Tongue (tissue), 2 donors: ENCODE results near the gene LRRN3. TPM values are rescaled to one million over a fixed set of nuclear protein-coding genes. Genes with fewer than 3 reads are reported as not detected.
"Not testable (repeated sequence)": the region's sequence is repeated elsewhere in the genome, so short reads cannot be mapped to it uniquely, and the experiment has no call there.

ENCODE experiments used
- DNase-seq: peaks from one replicate; pipeline ENCODE4 v3.0.0-alpha.2; 2015
- total RNA-seq: library from RNA; depleted of rRNA; stranded (reverse); fragments of >200 nt; gene quantifications from one replicate; pipeline ENCODE4 v1.2.3, GENCODE V29; 2014

The LRRN3 gene
- 2.5 TPM for total RNA-seq

GRCh38 chr7:111090846-111091245 is at the start of gene LRRN3:
LRRN3 (plus strand) TSS chr7:111091127; CDS start chr7:111122773, 31,646 bp downstream.
- DNase-seq = peak; percentile 85

GRCh38 chr7:111041577-111041976 is 49.4 kb upstream of the LRRN3 start:
- no peak for DNase-seq

GRCh38 chr7:111042842-111043241 is 48.1 kb upstream of the LRRN3 start:
- DNase-seq = no peak

- no peak for DNase-seq
Observed at GRCh38 chr7:111043561-111043960, 47.4 kb upstream of the LRRN3 start.

GRCh38 chr7:111045449-111045848 is 45.5 kb upstream of the LRRN3 start:
- peak; percentile 44 for DNase-seq

- DNase-seq = no peak
Observed at GRCh38 chr7:111047595-111047994, 43.3 kb upstream of the LRRN3 start.

- no peak for DNase-seq
Observed at GRCh38 chr7:111049971-111050680, 40.8 kb upstream of the LRRN3 start.

GRCh38 chr7:111050875-111051416 is 40.0 kb upstream of the LRRN3 start:
- DNase-seq = no peak

- DNase-seq = no peak
Observed at GRCh38 chr7:111051832-111052231, 39.1 kb upstream of the LRRN3 start.

- DNase-seq = no peak
Observed at GRCh38 chr7:111053035-111053434, 37.9 kb upstream of the LRRN3 start.

- DNase-seq = no peak
Observed at GRCh38 chr7:111056371-111056770, 34.6 kb upstream of the LRRN3 start.

- DNase-seq = no peak
Observed at GRCh38 chr7:111057066-111057465, 33.9 kb upstream of the LRRN3 start.

GRCh38 chr7:111059833-111060232 is 31.1 kb upstream of the LRRN3 start:
- no peak for DNase-seq

- no peak for DNase-seq
Observed at GRCh38 chr7:111063166-111063565, 27.8 kb upstream of the LRRN3 start.

GRCh38 chr7:111067251-111067650 is 23.7 kb upstream of the LRRN3 start:
- DNase-seq = no peak

GRCh38 chr7:111067682-111068081 is 23.2 kb upstream of the LRRN3 start:
- DNase-seq = no peak

GRCh38 chr7:111068618-111069017 is 22.3 kb upstream of the LRRN3 start:
- no peak for DNase-seq

- no peak for DNase-seq
Observed at GRCh38 chr7:111071556-111071955, 19.4 kb upstream of the LRRN3 start.

GRCh38 chr7:111072658-111073057 is 18.3 kb upstream of the LRRN3 start:
- DNase-seq = not testable (repeated sequence)

- DNase-seq = no peak
Observed at GRCh38 chr7:111074071-111074747, 16.7 kb upstream of the LRRN3 start.

- DNase-seq = no peak
Observed at GRCh38 chr7:111074748-111075146, 16.2 kb upstream of the LRRN3 start.

- DNase-seq = no peak
Observed at GRCh38 chr7:111075498-111075897, 15.4 kb upstream of the LRRN3 start.

GRCh38 chr7:111076205-111076604 is 14.7 kb upstream of the LRRN3 start:
- DNase-seq = no peak

GRCh38 chr7:111077001-111077400 is 13.9 kb upstream of the LRRN3 start:
- no peak for DNase-seq
